WTC11 (cell line): ENCODE results near the gene CCDC185.

Experiments used
- ARID4B ChIP-seq: sonication (generic); formaldehyde crosslinking; IDR thresholded peaks from 2 replicates; pipeline ENCODE4 v1.8.0; 2023; ENCODE audit warnings: missing genetic modification reagents, mild to moderate bottlenecking, borderline replicate concordance
- ATF1 ChIP-seq: sonication (generic); formaldehyde crosslinking; IDR thresholded peaks from 2 replicates; pipeline ENCODE4 v1.8.1; 2023; ENCODE audit warnings: mild to moderate bottlenecking, moderate library complexity, missing genetic modification reagents
- CREM ChIP-seq: sonication (generic); formaldehyde crosslinking; IDR thresholded peaks from 2 replicates; pipeline ENCODE4 v1.8.1; 2022; ENCODE audit warnings: mild to moderate bottlenecking, missing genetic modification reagents, moderate library complexity
- USF2 ChIP-seq: sonication (generic); formaldehyde crosslinking; IDR thresholded peaks from 2 replicates; pipeline ENCODE4 v1.8.1; 2023; ENCODE audit warnings: mild to moderate bottlenecking, missing genetic modification reagents, moderate library complexity

GRCh38 chr1:223410036-223410435 is 16.8 kb downstream of the CCDC185 start:
- no peak for TF ChIP-seq ATF1 (CRISPR knock-in tag)
- no peak for TF ChIP-seq USF2 (CRISPR knock-in tag)
- TF ChIP-seq ARID4B (CRISPR knock-in tag) = no peak
- no peak for TF ChIP-seq CREM
